ENCODE results near the gene OR1G1. TPM values are rescaled to one million over a fixed set of nuclear protein-coding genes. Genes with fewer than 3 reads are reported as not detected.

Gene OR1G1
- polyA plus RNA-seq = not detected in 2 replicates

DNA sequence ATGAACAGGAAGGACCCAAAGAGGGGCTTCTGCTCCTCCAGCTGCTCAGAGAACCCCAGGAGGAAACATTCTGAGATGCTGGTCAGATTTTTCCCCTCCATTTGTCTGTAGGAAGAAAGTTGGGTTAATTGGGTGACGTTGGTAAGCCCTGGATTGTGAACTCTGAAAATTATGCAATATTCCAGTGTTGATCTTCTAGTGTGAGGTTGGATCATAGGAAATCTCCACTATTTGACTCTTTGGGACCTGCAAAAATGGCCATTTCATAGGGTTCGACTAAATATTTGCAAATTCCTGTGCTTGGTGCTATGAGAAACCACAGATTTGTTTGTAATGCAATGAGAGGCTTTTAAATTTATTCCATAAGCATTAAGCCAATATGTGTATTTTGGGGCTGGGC lies at the start of gene OR1G1:
TSS of gene OR1G1 (minus strand) at position 101 of the 400 bp plus-strand sequence. CDS start at position 101, 0 bp downstream.

DNA sequence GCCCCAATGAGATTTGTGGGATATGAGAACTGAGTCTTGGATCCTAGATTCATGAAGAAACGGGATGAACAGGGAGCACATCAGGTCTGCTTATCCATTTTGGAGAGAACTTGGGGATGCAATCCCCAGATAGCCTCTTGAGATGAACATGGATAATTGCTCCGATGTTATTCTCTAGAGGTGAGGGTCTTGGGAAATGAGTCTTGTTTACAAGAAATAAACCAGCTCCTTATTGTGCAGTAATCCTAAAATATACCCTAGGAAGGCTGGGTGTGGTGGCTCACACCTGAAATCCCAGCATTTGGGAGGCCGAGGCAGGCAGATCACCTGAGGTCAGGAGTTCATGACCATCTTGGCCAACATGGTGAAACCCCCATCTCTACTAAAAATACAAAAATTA lies 23.0 kb downstream of the OR1G1 start, which contains the start of gene OR1D2:
TSS of gene OR1D2 (minus strand) at position 101 of the 400 bp plus-strand sequence. CDS start 11,426 bp downstream, outside the sequence.

Other genes with a start within 250 kb of the OR1G1 start
- not detected in 2 replicates for gene OR1D5, start 63.9 kb downstream of the OR1G1 start, polyA plus RNA-seq
- not detected in 2 replicates for gene OR1D2, start 23.1 kb downstream of the OR1G1 start, polyA plus RNA-seq
- not detected in 2 replicates for gene OR1A2, start 70.0 kb upstream of the OR1G1 start, polyA plus RNA-seq
- 0.08 TPM in 1 of 2 replicates, not detected in the other for gene OR1A1, start 80.1 kb upstream of the OR1G1 start, polyA plus RNA-seq
- not detected in 2 replicates for gene OR3A1, start 170.8 kb upstream of the OR1G1 start, polyA plus RNA-seq